ENCODE data around the gene ZKSCAN3.
"Not testable (repeated sequence)": the region's sequence is repeated elsewhere in the genome, so short reads cannot be mapped to it uniquely, and the experiment has no call there.

Gene ZKSCAN3

GRCh38 chr6:28349892-28350737 lies at the start of gene ZKSCAN3:
Gene ZKSCAN3 (plus strand): TSS chr6:28349947. CDS start chr6:28359587, 9,640 bp downstream.
- peak; percentile 86 for DNase-seq (ENCODE audit: low spot score)
- H3K27me3 Mint-ChIP-seq (ENCODE audit: low read depth): peaks cover 29% of the 10 kb centered on the region
- H3K36me3 Mint-ChIP-seq (ENCODE audit: low read depth): peaks cover 17% of the 10 kb centered on the region
- peaks cover 3% of the 10 kb centered on the region for H3K9me3 Mint-ChIP-seq
- peaks cover 18% of the 10 kb centered on the region for H3K4me1 Mint-ChIP-seq (ENCODE audit: low read depth)
- H3K27ac Mint-ChIP-seq: peak within 1 kb of the TSS; percentile 95
- H3K4me3 Mint-ChIP-seq: peak within 1 kb of the TSS; percentile 96

DNA sequence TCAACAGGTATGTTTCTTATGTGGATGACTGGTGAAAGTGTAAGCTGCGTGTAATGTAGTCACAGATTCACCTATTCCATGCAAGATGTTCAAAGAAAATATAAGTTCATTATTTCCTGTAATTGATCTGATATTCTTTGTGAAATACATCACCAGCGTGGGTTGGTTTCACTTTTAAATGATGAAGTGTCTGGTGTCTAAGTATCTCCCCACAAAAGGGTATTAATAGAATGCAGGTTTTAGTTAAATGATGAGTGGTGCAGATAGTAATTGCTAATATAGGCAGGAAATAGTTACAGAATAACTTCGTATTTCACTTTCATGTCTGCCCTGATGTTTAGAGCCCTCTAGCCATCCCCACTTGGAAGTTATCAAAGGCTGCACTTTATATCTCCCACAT lies 46.2 kb upstream of the ZKSCAN3 start:
- Mint-ChIP-seq H3K27me3 (ENCODE audit: low read depth) (peaks cover 7% of the 10 kb centered on the region), H3K4me1 (ENCODE audit: low read depth) (peaks cover 10% of the 10 kb centered on the region), H3K9me3 (peaks cover 4% of the 10 kb centered on the region), H3K36me3 (ENCODE audit: low read depth) (peaks cover 8% of the 10 kb centered on the region), H3K27ac (no peak overlapping the region), H3K4me3 (no peak overlapping the region)
- DNase-seq (ENCODE audit: low spot score): no peak

DNA sequence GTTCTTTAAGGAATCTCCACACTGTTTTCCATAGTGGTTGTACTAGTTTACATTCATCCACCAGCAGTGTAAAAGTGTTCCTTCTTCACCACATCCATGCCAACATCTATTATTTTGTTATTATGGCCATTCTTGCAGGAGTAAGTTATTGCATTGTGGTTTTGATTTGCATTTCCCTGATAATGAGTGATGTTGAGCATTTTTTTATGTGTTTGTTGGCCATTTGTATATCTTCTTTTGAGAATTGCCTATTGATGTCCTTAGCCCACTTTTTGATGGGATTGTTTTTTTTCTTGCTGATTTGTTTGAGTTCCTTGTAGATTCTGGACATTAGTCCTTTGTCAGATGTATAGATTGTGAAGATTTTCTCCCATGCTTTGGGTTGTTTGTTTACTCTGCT lies 43.4 kb upstream of the ZKSCAN3 start:
- Mint-ChIP-seq H3K4me1 (ENCODE audit: low read depth) (peaks cover 10% of the 10 kb centered on the region), H3K27me3 (ENCODE audit: low read depth) (peaks cover 30% of the 10 kb centered on the region)
- DNase-seq (ENCODE audit: low spot score); H3K4me3 Mint-ChIP-seq; H3K36me3 Mint-ChIP-seq (ENCODE audit: low read depth); H3K27ac Mint-ChIP-seq; H3K9me3 Mint-ChIP-seq: not testable (repeated sequence)

- H3K4me3 Mint-ChIP-seq: no peak overlapping the region
- no peak overlapping the region for H3K27ac Mint-ChIP-seq
- no peaks in the 10 kb centered on the region for H3K4me1 Mint-ChIP-seq (ENCODE audit: low read depth)
- no peaks in the 10 kb centered on the region for H3K36me3 Mint-ChIP-seq (ENCODE audit: low read depth)
- DNase-seq (ENCODE audit: low spot score): no peak
- H3K9me3 Mint-ChIP-seq: peaks cover 5% of the 10 kb centered on the region
- peaks cover 37% of the 10 kb centered on the region for H3K27me3 Mint-ChIP-seq (ENCODE audit: low read depth)
Observed at GRCh38 chr6:28311139-28311823, 38.5 kb upstream of the ZKSCAN3 start.

DNA sequence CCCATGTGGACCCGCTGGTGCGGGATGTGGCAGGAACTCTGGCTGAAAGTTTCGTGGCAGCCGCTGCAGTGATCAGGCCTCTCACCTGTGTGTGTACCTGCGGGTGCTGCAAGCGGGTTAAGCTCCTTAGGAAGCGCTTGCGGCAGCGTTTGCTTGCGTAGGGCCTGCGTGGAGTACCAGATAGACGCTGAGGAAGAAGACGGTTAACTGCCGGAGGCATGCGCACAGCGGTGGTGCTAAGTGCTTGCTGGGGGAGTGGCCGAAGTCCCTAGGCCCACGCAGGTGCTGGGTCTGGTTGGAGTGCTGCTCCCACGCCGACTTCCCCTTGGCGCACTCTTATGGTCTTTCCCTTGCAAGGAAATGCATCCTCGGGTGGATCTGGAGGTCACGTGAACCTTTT lies 36.8 kb upstream of the ZKSCAN3 start:
- H3K4me1 Mint-ChIP-seq (ENCODE audit: low read depth): no peaks in the 10 kb centered on the region
- H3K27ac Mint-ChIP-seq: no peak overlapping the region
- no peaks in the 10 kb centered on the region for H3K36me3 Mint-ChIP-seq (ENCODE audit: low read depth)
- H3K4me3 Mint-ChIP-seq: no peak overlapping the region
- peaks cover 5% of the 10 kb centered on the region for H3K9me3 Mint-ChIP-seq
- peaks cover 39% of the 10 kb centered on the region for H3K27me3 Mint-ChIP-seq (ENCODE audit: low read depth)
- DNase-seq (ENCODE audit: low spot score): no peak

- H3K27me3 Mint-ChIP-seq (ENCODE audit: low read depth): peaks cover 19% of the 10 kb centered on the region
- no peak overlapping the region for H3K27ac Mint-ChIP-seq
- no peak overlapping the region for H3K4me3 Mint-ChIP-seq
- no peaks in the 10 kb centered on the region for H3K36me3 Mint-ChIP-seq (ENCODE audit: low read depth)
- no peaks in the 10 kb centered on the region for H3K4me1 Mint-ChIP-seq (ENCODE audit: low read depth)
- no peak for DNase-seq (ENCODE audit: low spot score)
- H3K9me3 Mint-ChIP-seq: peaks cover under 1% of the 10 kb centered on the region
Observed at GRCh38 chr6:28315628-28316027, 34.1 kb upstream of the ZKSCAN3 start.

DNA sequence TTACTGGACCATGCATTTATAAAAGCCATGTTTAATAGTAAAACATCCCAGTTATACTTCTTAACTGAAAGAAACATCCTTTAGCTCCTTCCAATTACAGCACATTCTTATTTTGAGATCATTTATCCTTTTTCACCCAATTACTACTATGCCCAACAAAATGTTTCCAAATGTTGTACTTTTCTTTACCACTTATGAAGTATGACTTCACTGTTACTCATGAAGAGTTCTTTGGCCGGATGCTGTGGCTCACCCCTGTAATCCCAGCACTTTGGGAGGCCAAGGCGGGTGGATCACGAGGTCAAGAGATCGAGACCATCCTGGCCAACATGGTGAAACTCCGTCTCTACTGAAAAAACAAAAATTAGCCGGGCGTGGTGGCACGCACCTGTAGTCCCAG lies 31.9 kb upstream of the ZKSCAN3 start:
- H3K4me1 Mint-ChIP-seq (ENCODE audit: low read depth); H3K36me3 Mint-ChIP-seq (ENCODE audit: low read depth); H3K4me3 Mint-ChIP-seq; H3K27ac Mint-ChIP-seq; DNase-seq (ENCODE audit: low spot score): not testable (repeated sequence)
- peaks cover 12% of the 10 kb centered on the region for H3K9me3 Mint-ChIP-seq
- H3K27me3 Mint-ChIP-seq (ENCODE audit: low read depth): peaks cover 15% of the 10 kb centered on the region

DNA sequence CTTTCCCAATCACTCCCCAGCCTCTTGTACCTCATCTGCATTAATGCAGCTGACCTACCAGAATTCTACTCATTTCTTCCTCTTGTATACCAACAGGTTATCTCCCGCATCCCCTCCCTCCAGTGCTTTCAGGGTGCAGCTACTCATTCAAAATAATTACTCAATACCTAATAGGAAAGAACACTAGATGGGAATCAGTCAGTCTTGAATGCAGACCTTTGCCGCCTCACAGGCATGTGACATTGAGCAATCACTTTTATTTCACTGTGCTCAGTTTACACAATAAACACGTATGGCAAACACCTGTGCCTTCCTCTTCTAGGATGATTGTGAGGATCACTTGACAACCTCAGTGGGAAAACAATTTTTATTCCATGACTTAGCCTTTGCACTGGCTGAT lies 27.1 kb upstream of the ZKSCAN3 start:
- Mint-ChIP-seq H3K36me3 (ENCODE audit: low read depth) (peaks cover 12% of the 10 kb centered on the region), H3K4me3 (no peak overlapping the region), H3K9me3 (peaks cover 38% of the 10 kb centered on the region), H3K4me1 (ENCODE audit: low read depth) (no peaks in the 10 kb centered on the region), H3K27ac (no peak overlapping the region), H3K27me3 (ENCODE audit: low read depth) (peaks cover 3% of the 10 kb centered on the region)
- DNase-seq (ENCODE audit: low spot score): no peak

DNA sequence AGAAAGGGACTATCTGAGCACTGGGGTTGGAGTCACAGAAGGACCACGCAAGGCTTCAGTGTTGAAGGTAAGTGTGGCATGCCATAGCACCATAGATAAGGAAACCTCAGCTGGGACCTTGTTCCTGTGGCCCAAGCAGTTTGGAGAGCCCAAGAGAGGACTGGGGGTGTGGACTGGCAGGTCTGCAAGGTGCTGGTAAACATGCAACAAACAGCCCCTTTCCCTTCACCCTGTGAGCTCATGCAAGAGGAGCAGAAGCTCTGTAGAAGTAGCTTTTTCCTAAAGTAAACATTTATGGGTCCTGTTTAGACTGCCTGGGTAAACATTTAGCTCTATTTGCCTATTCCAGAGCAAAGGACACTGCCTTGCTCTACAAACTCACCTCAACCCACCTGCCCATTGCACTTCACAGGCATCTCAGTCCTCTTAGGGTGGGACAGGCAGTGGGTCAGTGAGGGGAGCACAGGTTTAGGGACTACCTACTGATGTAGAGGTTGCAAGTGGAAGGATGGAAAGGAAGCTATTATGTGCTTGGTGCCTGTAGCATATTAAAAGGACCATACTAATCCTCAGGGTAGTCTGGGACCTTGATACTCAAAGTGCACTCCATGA lies 25.8 kb upstream of the ZKSCAN3 start:
- Mint-ChIP-seq H3K27me3 (ENCODE audit: low read depth) (peaks cover 3% of the 10 kb centered on the region), H3K27ac (no peak overlapping the region), H3K4me1 (ENCODE audit: low read depth) (no peaks in the 10 kb centered on the region), H3K36me3 (ENCODE audit: low read depth) (peaks cover 13% of the 10 kb centered on the region), H3K9me3 (peaks cover 44% of the 10 kb centered on the region), H3K4me3 (no peak overlapping the region)
- no peak for DNase-seq (ENCODE audit: low spot score)

DNA sequence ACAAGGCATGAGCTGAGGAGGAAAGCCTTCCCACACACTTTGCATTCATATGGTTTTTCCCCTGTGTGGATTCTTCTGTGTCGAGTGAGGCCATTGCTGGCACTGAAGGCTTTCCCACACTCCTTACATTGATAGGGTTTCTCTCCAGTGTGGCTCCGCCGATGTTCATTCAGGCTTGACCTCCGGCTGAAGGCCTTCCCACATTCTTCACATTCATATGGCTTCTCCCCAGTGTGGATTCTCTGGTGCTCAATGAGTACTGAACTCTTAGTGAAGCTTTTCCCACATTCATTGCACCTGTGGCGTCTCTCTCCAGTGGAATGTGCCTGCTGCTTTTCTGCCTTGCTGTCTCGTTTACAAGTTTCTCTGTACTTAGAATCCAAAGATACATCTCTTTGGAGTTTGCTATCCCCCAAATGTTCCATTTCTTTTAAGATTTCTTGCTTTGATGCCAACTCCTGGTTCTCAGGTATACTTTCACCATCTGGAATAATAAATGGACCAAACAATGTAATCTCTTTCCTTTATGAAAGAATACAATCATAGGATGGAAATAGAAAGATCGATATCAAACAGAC lies 23.3 kb upstream of the ZKSCAN3 start:
- Mint-ChIP-seq H3K27me3 (ENCODE audit: low read depth) (no peaks in the 10 kb centered on the region), H3K4me3 (no peak overlapping the region), H3K36me3 (ENCODE audit: low read depth) (peaks cover 13% of the 10 kb centered on the region), H3K27ac (no peak overlapping the region), H3K4me1 (ENCODE audit: low read depth) (no peaks in the 10 kb centered on the region), H3K9me3 (peaks cover 46% of the 10 kb centered on the region)
- DNase-seq (ENCODE audit: low spot score): no peak

DNA sequence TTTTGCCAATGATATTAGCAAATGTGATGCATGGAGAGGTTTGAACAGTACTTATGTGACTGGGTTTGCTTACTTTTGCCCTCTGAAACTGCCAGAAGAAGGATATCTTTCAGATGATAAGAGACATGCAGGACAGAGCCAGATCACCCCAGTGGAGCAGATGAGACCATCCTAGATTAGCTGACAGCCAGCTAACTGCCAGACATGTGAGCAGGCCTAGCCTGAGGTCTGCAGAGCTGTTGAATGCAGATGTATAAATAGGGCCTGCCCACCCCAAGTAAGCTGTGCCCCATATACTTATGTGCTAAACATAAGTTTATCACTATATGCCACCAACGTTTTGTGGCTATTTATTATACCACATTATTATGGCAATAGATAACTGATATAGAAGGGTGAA lies 19.7 kb upstream of the ZKSCAN3 start:
- H3K36me3 Mint-ChIP-seq (ENCODE audit: low read depth): peaks cover 14% of the 10 kb centered on the region
- no peak overlapping the region for H3K27ac Mint-ChIP-seq
- no peak overlapping the region for H3K4me3 Mint-ChIP-seq
- peaks cover 3% of the 10 kb centered on the region for H3K27me3 Mint-ChIP-seq (ENCODE audit: low read depth)
- DNase-seq (ENCODE audit: low spot score): no peak
- H3K9me3 Mint-ChIP-seq: peaks cover 36% of the 10 kb centered on the region
- peaks cover 5% of the 10 kb centered on the region for H3K4me1 Mint-ChIP-seq (ENCODE audit: low read depth)

GRCh38 chr6:28333047-28333446 lies 16.7 kb upstream of the ZKSCAN3 start:
- peaks cover 15% of the 10 kb centered on the region for H3K9me3 Mint-ChIP-seq
- peaks cover 5% of the 10 kb centered on the region for H3K4me1 Mint-ChIP-seq (ENCODE audit: low read depth)
- H3K36me3 Mint-ChIP-seq (ENCODE audit: low read depth): peaks cover 2% of the 10 kb centered on the region
- H3K27ac Mint-ChIP-seq: no peak overlapping the region
- peaks cover 3% of the 10 kb centered on the region for H3K27me3 Mint-ChIP-seq (ENCODE audit: low read depth)
- no peak overlapping the region for H3K4me3 Mint-ChIP-seq
- DNase-seq (ENCODE audit: low spot score): no peak

GRCh38 chr6:28333599-28334018 lies 16.1 kb upstream of the ZKSCAN3 start:
- Mint-ChIP-seq H3K27me3 (ENCODE audit: low read depth) (peaks cover 3% of the 10 kb centered on the region), H3K4me1 (ENCODE audit: low read depth) (peaks cover 5% of the 10 kb centered on the region), H3K36me3 (ENCODE audit: low read depth) (peaks cover 2% of the 10 kb centered on the region), H3K4me3 (no peak overlapping the region), H3K9me3 (peaks cover 15% of the 10 kb centered on the region), H3K27ac (no peak overlapping the region)
- no peak for DNase-seq (ENCODE audit: low spot score)
